GM23248 (cell line): Measurements from ENCODE around the gene KCND2.

Experiments used
- EZH2 ChIP-seq: fragments of 200-600 bp; sonication (generic); IDR thresholded peaks from 2 replicates; pipeline ENCODE4 v1.6.1; 2018; ENCODE audit warnings: antibody characterized with exemption, mild to moderate bottlenecking; ENCODE audit not compliant: insufficient read depth, poor library complexity, severe bottlenecking
- EZH2phosphoT487 ChIP-seq: fragments of 200-600 bp; sonication (generic); IDR thresholded peaks from 2 replicates; pipeline ENCODE4 v1.6.1; 2018; ENCODE audit warnings: antibody characterized with exemption, moderate library complexity, mild to moderate bottlenecking, low read depth; ENCODE audit not compliant: insufficient read depth

GRCh38 chr7:120233338-120233737 is 39.6 kb upstream of the KCND2 start:
- TF ChIP-seq EZH2 (no peak), EZH2phosphoT487 (no peak)
